Measurements from ENCODE around the gene DCST1. TPM values are rescaled to one million over a fixed set of nuclear protein-coding genes. Genes with fewer than 3 reads are reported as not detected.

The DCST1 gene
- total and polyA plus RNA-seq, 2 of the 13 experiments (the other 11 are each of a cell fraction or from before 2014, with no cell fraction given): 0.04 TPM; not detected in 1

- peak; percentile 53; the same call in 1 of the 2 replicates for TF ChIP-seq RERE (CRISPR knock-in tag; IDR thresholded peaks at IDR 0.05; ENCODE audit: low read depth)
- no peak for TF ChIP-seq ATRX (CRISPR knock-in tag; IDR thresholded peaks at IDR 0.05; ENCODE audit: borderline replicate concordance)
- peak; percentile 73; the same call in 1 of the 2 replicates for TF ChIP-seq ZSCAN9 (CRISPR knock-in tag; IDR thresholded peaks at IDR 0.05; ENCODE audit: borderline replicate concordance)
- TF ChIP-seq HNRNPLL (IDR thresholded peaks at IDR 0.05; ENCODE audit: low read depth, low read length, poor library complexity, severe bottlenecking): peak; percentile 62
- peak; percentile 65; the same call in 1 of the 2 replicates for TF ChIP-seq ZBTB26 (CRISPR knock-in tag; IDR thresholded peaks at IDR 0.05; ENCODE audit: borderline replicate concordance)
- no peak; the same call in 1 of the 2 replicates for TF ChIP-seq SRY (CRISPR knock-in tag; IDR thresholded peaks at IDR 0.05)
- peak; percentile 83 for TF ChIP-seq ZSCAN21 (CRISPR knock-in tag; IDR thresholded peaks at IDR 0.05; ENCODE audit: borderline replicate concordance)
- no peak for TF ChIP-seq IRX3 (CRISPR knock-in tag; IDR thresholded peaks at IDR 0.05; ENCODE audit: borderline replicate concordance, low read depth)
- TF ChIP-seq ZBTB8A (CRISPR knock-in tag; IDR thresholded peaks at IDR 0.05; ENCODE audit: borderline replicate concordance, low read depth): peak; percentile 25; the same call in 1 of the 2 replicates
- peak; percentile 99 for TF ChIP-seq HNRNPK (IDR thresholded peaks at IDR 0.05; ENCODE audit: low read depth, low read length, poor library complexity, severe bottlenecking)
- no peak for TF ChIP-seq DMTF1 (CRISPR knock-in tag; IDR thresholded peaks at IDR 0.05)
- TF ChIP-seq ZBTB46 (CRISPR knock-in tag; IDR thresholded peaks at IDR 0.05; ENCODE audit: borderline replicate concordance): no peak
- TF ChIP-seq ZNF558 (CRISPR knock-in tag; IDR thresholded peaks at IDR 0.05; ENCODE audit: borderline replicate concordance): peak; percentile 59; the same call in 1 of the 2 replicates
- no peak; the same call in 1 of the 2 replicates for TF ChIP-seq XBP1 (CRISPR knock-in tag; IDR thresholded peaks at IDR 0.05)
- TF ChIP-seq ZBTB3 (CRISPR knock-in tag; IDR thresholded peaks at IDR 0.05; ENCODE audit: borderline replicate concordance, low read depth): no peak
Measured at GRCh38 chr1:155017041-155017945, 16.3 kb upstream of the DCST1 start (continued).
